Fibroblast of gingiva (primary cell): ENCODE data around the gene CDR2L.
"Not testable (repeated sequence)": the region's sequence is repeated elsewhere in the genome, so short reads cannot be mapped to it uniquely, and the experiment has no call there.

Experiments
- DNase-seq: peaks from one replicate; pipeline ENCODE4 v3.0.0-alpha.2; 2011; ENCODE audit warnings: low read depth

Gene CDR2L

DNA sequence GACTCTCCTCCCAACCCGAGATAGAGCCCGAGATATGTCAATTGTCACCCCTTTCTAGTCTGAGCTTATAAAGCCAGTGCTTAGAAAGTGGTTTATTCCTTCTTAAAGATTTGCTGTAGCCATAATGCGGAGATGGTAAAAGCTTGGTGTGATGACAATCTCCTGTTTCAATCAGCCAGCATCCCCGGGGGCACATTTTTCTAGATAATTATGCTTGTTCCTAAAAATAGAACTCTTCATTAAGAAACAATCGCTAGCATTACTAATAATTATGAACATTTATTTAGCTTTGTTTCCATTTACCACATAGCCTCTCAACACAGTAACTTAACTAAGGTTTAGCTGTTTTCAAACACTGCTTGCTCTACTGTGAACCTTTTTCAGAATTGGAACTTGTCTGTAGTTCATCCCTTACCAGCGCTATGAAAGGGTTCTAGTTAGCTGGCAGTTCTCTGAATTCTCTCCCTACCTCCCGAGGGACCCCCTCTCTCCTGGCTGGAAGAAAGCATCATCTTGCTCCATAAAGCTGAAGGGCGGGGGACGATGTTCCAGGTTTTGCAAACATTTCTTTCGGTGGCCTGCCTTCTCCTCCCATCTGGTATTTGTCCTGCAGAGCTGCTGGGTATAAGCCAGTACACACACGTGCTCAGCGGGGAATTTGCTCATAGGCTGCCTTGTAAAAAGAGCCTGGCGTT, 24.1 kb downstream of the CDR2L start:
- DNase-seq: peak; percentile 81

DNA sequence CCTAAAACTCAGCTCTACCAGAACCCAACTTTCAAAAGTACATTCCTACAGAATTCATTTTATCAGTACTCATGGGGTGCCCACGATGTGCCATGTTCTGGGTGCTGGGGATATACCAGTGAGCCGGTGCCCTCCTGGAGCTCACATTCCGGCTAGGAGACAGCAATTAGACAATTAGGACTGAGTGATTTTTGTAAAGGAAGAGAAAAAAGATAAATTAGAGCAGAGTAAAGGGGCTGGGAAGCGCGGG, 24.6 kb downstream of the CDR2L start:
- no peak for DNase-seq

DNA sequence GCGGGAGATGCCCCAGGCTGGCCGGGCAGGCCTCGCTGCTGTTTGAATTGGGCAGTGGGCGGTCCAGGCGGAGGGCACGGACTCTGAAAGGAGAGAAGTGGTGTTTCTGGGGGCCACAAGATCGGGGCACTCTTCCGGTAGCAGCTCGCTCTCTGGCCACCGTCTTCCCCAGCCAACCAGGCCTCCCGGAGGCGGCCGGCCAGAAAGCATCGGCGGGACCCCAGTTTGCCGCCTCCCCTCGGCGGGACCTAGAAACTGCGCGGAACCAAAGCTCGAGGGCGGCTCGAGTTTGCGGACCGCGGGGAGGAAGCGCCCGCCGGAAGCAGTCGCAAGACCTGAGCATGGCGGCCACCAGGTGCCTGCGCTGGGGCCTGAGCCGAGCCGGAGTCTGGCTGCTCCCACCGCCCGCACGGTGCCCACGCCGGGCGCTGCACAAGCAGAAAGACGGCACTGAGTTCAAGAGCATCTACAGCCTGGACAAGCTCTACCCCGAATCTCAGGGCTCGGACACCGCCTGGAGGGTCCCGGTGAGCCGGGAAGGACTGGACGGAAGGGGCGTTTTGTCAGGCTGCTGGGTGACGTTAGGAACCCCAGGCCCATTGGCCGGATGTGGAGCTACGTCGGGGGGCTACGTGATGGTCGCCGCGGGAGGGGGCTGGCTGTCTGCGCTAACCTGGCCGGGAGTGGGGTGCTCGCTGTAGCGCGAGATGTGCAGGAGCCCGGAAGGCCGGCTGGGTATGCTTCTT, 25.1 kb downstream of the CDR2L start, which contains the start of gene MRPL58:
Gene MRPL58 (plus strand): TSS at position 325 of the 746 bp plus-strand sequence. CDS start 17 bp downstream, at position 342.
- peak; percentile 80 for DNase-seq

- no peak for DNase-seq
Measured at GRCh38 chr17:75013092-75013559, 25.7 kb downstream of the CDR2L start.

DNA sequence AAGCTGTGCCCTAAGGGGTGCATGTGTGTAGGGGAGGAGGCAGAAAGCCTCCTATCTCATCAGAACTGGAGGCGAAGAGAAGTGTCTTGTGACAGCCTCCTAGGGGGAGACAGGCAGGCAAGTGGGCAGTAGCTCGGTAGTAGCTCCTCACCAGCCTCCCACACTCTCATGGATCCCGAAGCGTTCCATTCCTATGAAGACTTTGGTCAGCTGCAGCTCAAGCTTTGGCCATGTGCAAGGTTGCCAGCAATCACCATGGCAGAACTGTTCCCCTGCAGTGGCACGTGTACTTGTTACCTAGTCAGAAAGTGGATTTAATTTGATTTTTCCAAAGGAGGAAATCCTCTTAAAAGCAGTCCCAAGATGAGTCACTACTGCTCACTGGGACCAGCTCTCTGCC, 31.7 kb downstream of the CDR2L start:
- no peak for DNase-seq

GRCh38 chr17:75019710-75020109, 32.3 kb downstream of the CDR2L start:
- no peak for DNase-seq

- DNase-seq: no peak
Measured at GRCh38 chr17:75020331-75021110, 33.1 kb downstream of the CDR2L start.

DNA sequence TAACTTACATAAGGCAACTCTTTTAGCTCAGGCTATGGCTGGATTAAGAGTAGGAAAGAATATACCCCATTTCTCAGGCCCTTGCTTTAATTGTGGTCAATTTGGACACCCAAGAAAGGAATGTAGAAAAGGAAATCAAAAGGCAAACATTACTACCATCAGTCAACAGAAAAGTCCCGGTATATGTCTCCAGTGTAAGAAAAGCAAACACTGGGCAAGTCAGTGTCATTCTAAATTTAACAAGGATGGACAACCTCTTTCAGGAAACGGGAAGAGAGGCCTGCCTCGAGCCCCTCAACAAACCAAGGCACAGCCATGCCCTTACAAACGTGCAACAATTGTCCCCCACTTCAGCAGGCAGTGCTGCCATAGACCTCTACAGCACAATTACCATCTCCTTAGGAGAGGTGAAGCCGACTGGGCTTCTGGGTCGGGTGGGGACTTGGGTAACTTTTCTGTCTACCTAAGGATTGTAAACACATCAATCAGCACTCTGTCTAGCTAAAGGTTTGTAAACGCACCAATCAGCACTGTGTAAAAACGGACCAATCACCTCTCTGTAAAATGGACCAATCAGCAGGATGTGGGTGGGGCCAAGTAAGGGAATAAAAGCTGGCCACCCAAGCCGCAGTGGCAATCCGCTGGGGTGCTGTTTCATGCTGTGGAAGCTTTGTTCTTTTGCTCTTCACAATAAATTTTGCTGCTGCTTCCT, 37.4 kb downstream of the CDR2L start:
- no peak for DNase-seq

DNA sequence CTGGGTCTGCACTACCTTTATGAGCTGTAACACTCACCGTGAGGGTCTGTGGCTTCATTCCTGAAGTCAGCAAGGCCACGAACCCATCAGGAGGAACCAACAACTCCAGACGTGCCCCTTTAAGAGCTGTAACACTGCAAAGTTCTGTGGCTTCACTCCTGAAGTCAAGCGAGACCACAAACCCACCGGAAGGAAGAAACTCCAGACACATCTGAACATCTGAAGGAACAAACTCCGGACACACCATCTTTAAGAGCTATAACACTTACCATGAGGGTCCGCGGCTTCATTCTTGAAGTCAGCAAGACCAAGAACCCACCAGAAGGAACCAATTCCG, 37.9 kb downstream of the CDR2L start:
- DNase-seq: not testable (repeated sequence)

- DNase-seq: not testable (repeated sequence)
Measured at GRCh38 chr17:75026650-75027049, 39.2 kb downstream of the CDR2L start.

DNA sequence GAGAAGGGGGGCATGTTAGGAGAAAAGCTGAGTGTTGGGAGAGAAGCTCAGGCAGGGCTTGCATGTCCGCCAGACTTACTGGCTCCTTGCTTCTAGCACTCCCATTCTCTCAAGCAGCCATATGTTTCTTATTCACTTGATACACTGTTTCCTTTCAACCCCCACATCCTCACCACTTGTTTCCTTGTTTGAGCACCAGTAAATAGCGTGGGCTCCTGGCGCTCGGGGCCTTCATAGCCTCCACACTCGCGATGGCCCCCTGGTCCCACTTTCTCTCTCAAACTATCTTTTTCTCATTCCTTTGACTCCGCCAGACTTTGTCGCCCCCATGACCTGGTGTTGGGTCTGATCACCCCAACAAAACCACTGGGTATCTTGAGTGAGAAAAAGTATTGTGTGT, 42.7 kb downstream of the CDR2L start:
- no peak for DNase-seq

- DNase-seq: peak; percentile 79
Measured at GRCh38 chr17:75031972-75032719, 44.7 kb downstream of the CDR2L start.

GRCh38 chr17:75032720-75033280, 45.4 kb downstream of the CDR2L start:
- DNase-seq: peak; percentile 14

GRCh38 chr17:75033346-75034235, 46.2 kb downstream of the CDR2L start:
- peak; percentile 87 for DNase-seq

DNA sequence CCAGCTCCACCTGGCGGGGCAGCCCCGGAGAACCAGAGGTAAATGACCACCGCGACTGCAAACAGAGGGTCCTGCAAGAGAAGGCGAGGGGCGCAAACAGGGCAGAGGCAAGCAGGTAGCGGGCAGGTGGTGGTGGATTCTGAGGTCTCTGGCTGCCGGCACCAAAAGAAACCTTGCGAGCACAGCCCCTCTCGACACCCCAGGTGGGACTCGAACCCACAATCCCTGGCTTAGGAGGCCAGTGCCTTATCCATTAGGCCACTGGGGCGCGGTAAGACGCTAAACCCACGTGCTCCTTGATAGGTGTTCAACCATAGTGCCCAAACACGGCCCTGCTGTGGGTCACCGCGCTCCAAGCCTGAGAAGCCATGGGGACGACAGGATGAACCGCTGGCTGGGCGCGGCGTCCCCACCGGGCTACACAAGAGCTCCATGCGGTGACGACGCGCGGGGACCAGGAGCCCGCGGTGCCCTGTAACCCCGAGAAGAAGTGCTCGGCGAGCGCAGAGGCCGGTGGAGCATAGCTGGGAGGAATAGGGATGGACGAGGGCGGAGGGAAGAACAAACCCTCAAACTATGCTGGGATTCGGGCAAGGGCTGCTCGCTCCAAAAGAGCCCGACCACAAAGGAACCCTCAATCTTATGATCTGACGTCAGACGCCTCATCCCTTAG, 46.9 kb downstream of the CDR2L start:
- peak; percentile 89 for DNase-seq

DNA sequence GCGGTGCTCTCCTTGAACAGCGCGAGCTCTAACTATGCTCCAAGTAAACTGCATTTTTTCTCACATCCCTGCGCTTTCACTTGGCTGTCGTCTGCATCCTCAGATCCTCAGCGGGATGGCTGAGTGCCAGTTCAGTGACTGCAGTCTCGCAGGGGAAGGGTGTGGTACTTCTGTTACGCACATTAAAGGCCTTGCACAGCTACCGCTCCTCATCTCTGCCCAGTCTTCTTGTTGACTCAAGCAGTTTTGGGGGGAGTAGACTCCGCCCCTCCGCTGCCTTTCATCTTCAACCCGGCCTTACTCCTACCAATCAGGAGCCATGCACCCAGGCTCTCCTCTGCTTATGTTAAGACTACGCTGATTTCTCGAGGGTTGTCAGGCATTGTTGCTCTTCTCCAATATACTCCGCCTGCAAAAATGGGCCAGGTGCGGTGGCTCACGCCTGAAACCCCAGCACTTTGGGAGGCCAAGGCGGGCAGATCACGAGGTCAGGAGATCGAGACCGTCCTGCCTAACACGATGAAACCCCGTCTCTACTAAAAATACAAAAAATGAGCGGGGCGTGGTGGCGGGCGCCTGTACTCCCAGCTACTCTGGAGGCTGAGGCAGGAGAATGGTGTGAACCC, 49.3 kb downstream of the CDR2L start:
- DNase-seq: peak; percentile 13

DNA sequence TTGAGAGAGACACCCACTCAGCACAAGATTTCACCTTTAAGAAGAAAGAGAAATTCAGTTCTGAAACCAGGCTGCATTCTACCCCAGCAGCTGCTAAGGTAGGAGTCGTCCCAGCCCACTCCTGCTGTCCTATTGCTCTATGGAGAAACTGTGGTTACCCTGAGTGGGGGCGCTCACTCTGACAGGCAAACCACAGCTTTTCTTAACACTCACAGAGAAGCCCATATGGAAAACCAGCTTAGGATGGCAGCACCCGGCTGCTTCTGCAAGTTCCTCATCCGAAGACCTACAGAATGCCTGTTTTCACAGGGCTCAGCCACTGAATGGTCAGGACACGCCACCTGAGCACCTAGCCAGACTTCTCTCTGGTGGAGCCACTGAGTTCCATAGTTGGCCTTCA, 51.8 kb downstream of the CDR2L start:
- no peak for DNase-seq

- no peak for DNase-seq
Measured at GRCh38 chr17:75041656-75042280, 54.3 kb downstream of the CDR2L start.

GRCh38 chr17:75043789-75044188, 56.4 kb downstream of the CDR2L start:
- not testable (repeated sequence) for DNase-seq
